H1 (cell line): ENCODE measurements around the gene AKAP7. TPM values are rescaled to one million over a fixed set of nuclear protein-coding genes. Genes with fewer than 3 reads are reported as not detected.

Experiments used
- ATF2 ChIP-seq: IDR thresholded peaks from 2 replicates; pipeline ENCODE4 v1.6.1; 2012; ENCODE audit warnings: low read length, inconsistent platforms
- E2F6 ChIP-seq: IDR thresholded peaks from 2 replicates; pipeline ENCODE4 v1.6.1; 2012; ENCODE audit warnings: inconsistent platforms
- MAFK ChIP-seq: IDR thresholded peaks from 2 replicates; pipeline ENCODE4 v1.6.1; 2012; ENCODE audit warnings: low read depth, mild to moderate bottlenecking, improper control_type of control experiment, low read length
- NRF1 ChIP-seq: IDR thresholded peaks from 2 replicates; pipeline ENCODE4 v1.6.1; 2011; ENCODE audit warnings: mild to moderate bottlenecking, low read depth, low read length, improper control_type of control experiment
- polyA plus RNA-seq, 7 experiments: library from polyadenylated mRNA; depleted of rRNA in 3 of 7; stranded (reverse) in 5 of 7; unstranded in 2 of 7; fragments of >200 nt in 5 of 7; fragments of 200-250 nt in 2 of 7; gene quantifications; 1 replicate in 5 of 7; 2 replicates in 1 of 7; 4 replicates in 1 of 7; pipeline versions ENCODE4 v1.2.1 to v1.2.3, GENCODE V29; 2011 to 2013; ENCODE audit warnings: missing spikeins in 2 of 7, mixed read lengths in 2 of 7
- total RNA-seq: library from RNA; stranded (reverse); fragmentation: NEBNext Ultra II Directional; extraction: Animal tissue kit (Norgen Biotek cat#: 25700); gene quantifications from 2 replicates; pipeline ENCODE4 v1.2.1, GENCODE V29; 2021

Gene AKAP7
- total and polyA plus RNA-seq, 2 of the 8 experiments (the other 6 are each of a cell fraction or from before 2014, with no cell fraction given), result 4.7 to 16.9 TPM

- no peak for TF ChIP-seq ATF2
- TF ChIP-seq E2F6, result no peak
- no peak for TF ChIP-seq NRF1
- TF ChIP-seq MAFK, result no peak
These were observed 142.3 kb downstream of the AKAP7 start (continued) for GRCh38 chr6:131277591-131277990.
